PFSK-1 (cell line): ENCODE measurements around the gene ARG2.

Experiments
- SIN3A ChIP-seq: IDR thresholded peaks from 2 replicates; pipeline ENCODE4 v1.6.1; 2012; ENCODE audit warnings: mild to moderate bottlenecking, low read length, moderate library complexity, borderline replicate concordance; ENCODE audit not compliant: insufficient read depth
- TF ChIP-seq, protein P1 (sequence below), 2 experiments: IDR thresholded peaks; 2 replicates each; pipeline versions ENCODE4 v1.6.1 to v1.8.0; 2011 to 2012; ENCODE audit warnings: low read depth in 2 of 2, low read length in 2 of 2, control low read depth in 1 of 2, inconsistent platforms in 1 of 2, mild to moderate bottlenecking in 1 of 2, moderate library complexity in 1 of 2; ENCODE audit not compliant: insufficient read depth in 1 of 2

DNA sequence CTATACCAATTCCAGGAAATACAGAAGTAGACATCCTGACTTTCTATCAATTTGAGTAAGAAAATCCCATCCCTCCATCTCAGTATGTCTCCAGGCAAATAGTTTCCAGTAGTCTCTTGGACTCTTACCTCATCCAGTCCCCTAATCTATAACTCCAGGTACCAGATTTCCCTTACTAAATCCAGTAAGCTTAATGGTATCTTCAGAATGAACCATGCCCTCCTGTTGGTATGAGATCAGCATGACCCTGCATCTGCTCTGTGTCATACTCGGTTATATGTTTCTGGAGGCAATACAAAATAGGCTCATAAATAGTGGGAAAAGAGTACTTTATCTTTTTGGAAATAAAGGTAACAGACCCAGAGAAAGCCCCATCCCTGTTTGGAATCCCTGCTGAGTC, 38.1 kb upstream of the ARG2 start:
- TF ChIP-seq, protein P1, sequence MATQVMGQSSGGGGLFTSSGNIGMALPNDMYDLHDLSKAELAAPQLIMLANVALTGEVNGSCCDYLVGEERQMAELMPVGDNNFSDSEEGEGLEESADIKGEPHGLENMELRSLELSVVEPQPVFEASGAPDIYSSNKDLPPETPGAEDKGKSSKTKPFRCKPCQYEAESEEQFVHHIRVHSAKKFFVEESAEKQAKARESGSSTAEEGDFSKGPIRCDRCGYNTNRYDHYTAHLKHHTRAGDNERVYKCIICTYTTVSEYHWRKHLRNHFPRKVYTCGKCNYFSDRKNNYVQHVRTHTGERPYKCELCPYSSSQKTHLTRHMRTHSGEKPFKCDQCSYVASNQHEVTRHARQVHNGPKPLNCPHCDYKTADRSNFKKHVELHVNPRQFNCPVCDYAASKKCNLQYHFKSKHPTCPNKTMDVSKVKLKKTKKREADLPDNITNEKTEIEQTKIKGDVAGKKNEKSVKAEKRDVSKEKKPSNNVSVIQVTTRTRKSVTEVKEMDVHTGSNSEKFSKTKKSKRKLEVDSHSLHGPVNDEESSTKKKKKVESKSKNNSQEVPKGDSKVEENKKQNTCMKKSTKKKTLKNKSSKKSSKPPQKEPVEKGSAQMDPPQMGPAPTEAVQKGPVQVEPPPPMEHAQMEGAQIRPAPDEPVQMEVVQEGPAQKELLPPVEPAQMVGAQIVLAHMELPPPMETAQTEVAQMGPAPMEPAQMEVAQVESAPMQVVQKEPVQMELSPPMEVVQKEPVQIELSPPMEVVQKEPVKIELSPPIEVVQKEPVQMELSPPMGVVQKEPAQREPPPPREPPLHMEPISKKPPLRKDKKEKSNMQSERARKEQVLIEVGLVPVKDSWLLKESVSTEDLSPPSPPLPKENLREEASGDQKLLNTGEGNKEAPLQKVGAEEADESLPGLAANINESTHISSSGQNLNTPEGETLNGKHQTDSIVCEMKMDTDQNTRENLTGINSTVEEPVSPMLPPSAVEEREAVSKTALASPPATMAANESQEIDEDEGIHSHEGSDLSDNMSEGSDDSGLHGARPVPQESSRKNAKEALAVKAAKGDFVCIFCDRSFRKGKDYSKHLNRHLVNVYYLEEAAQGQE (IDR thresholded peaks at IDR 0.05; ENCODE audit: insufficient read depth in 1 of 2, low read depth in 2 of 2, low read length in 2 of 2) = no peak
- TF ChIP-seq SIN3A = no peak
